Right hindlimb (tissue), 1 donor: Measurements from ENCODE around the gene ING1.
"Not testable (repeated sequence)": the region's sequence is repeated elsewhere in the genome, so short reads cannot be mapped to it uniquely, and the experiment has no call there.

Experiments used
- DNase-seq: peaks from one replicate; pipeline ENCODE4 v3.0.0-alpha.2; 2018

The ING1 gene

GRCh38 chr13:110713642-110713952 is at the start of gene ING1:
Gene ING1 (plus strand): TSS chr13:110713700. CDS start chr13:110714150, 450 bp downstream.
- DNase-seq = no peak

DNA sequence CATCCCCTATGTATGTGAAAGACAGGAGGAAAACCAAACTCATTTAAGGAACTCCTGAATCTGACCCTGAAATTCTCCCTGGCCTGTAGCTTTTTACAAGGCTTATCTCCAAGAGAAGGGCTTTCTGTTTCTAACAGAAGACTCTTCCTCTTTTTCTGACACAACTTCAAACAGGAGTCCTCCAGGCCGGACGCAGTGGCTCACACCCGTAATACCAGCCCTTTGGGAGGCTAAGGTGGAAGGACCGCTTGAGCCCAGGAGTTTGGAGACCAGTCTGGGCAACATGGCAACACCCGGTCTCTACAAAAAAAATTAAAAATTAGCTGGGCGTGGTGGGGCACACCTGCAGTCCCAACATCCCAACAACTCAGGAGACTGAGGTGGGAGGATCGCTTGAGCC is 49.5 kb upstream of the ING1 start:
- no peak for DNase-seq

- DNase-seq = no peak
These were observed 48.8 kb upstream of the ING1 start for GRCh38 chr13:110664673-110665072.

- no peak for DNase-seq
These were observed 47.8 kb upstream of the ING1 start for GRCh38 chr13:110665491-110666254.

DNA sequence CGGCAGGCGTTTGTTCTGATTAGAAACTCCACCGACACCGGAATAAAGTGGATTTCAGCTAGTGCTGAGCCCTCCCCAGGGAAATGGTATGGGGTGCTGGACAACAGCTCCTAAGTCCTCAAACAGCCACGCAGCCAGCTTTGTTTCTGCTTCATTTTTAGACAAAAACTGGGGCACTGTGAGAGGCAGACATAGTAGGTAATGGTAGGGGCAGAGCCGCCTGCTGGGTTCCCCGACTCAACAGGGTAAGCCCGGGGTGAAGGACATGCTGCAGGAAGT is 47.3 kb upstream of the ING1 start:
- DNase-seq = no peak

GRCh38 chr13:110669036-110669435 is 44.5 kb upstream of the ING1 start:
- DNase-seq = no peak

DNA sequence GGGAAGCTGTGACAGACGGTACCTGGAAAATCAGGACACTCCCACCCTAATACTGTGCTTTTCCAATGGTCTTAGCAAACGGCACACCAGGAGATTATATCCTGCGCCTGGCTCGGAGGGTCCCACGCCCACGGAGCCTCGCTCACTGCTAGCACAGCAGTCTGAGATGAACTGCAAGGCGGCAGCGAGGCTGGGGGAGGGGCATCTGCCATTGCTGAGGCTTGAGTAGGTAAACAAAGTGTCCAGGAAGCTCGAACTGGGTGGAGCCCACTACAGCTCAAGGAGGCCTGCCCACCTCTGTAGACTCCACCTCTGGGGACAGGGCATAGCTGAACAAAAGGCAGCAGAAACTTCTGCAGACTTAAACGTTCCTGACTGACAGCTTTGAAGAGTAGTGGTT is 43.7 kb upstream of the ING1 start:
- not testable (repeated sequence) for DNase-seq

DNA sequence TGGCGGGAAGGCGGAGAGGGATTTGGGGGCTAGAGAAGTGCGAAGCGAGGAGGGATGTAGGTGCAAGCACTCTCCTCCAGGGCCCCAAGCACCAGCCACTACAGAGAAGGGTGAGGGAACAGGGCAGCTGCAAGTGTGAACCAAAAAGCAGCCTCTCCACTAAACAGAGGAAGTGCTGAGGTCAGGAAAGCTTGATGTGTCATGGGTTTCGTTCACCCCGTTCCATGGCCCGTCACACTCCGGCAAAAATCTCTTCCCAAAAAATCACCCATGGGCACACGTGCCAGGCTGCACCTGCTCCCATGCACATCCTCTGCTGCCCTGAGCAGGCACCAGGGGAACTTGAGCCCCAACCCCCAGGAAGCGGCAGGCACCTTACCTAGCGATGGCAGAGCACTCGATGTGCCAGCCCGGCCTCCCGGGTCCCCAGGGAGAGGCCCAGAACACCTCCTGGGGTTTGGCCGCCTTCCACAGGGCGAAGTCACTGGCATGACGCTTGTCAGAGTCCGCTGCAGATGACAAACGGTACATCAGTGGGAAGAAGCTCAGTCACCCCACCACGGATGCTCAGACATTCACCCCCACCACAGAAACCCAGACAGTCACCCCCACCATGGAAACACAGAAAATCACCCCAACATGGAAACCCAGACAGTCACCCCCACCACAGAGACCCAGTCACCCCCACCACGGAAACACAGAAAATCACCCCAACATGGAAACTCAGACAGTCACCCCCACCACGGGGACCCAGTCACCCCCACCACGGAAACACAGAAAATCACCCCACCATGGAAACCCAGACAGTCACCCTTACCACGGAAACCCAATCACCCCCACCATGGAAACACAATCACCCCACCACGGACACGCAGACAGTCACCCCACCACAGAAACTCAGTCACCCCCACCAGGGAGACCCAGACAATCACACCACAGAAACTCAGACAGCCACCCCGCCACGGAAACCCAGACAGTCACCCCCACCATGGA is 36.6 kb upstream of the ING1 start:
- no peak for DNase-seq

- DNase-seq = no peak
These were observed 35.6 kb upstream of the ING1 start for GRCh38 chr13:110677731-110678545.

DNA sequence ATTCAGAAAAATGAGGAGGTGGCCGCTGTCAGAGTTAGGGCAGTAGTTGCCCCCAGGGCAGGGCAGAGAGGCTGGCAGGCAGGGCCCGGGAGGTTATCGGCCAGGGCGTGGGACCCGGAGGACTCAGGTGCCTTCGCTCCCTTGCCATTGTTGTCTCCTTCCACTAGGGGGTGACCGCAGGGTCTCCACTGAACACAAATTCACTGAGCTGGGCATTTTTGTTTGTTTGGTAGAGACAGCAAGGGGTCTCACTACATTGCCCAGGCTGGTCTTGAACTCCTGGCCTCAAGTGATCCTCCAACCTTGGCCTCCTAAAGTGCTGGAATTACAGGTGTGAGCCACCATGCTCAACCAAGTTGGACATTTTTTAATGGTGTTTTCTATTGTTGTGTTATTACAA is 32.6 kb upstream of the ING1 start:
- no peak for DNase-seq

DNA sequence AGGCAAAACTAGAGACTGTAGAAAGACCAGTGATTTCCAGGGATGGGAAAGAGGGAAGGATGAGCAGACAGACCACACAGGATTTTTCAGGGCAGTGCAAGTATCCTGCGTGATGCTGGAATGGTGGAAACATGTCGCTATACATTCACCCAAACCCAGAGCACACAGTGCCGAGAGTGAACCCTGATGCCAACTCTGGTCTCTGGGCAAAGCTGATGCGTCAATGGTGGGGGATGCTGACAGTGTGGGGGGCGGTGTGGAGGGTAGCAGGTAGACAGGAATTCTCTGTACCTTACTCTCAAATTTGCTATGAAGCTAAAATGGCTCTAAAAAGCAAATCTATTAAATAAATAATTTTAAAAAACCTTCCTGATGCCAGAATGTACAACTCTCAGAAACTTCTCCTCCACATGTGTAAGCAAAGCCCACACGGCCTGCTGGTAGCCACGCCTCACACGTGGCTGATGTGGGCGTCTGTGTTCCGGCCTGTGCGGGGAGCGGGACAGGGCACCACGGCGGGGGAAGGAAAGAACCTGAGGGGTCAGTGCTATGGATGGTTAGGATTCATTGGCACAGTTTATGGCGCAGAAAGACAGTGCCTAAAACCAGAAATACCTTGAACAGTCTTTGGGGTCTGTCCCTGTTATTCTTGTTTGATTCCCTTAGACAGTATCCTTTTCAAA is 31.5 kb upstream of the ING1 start:
- no peak for DNase-seq

DNA sequence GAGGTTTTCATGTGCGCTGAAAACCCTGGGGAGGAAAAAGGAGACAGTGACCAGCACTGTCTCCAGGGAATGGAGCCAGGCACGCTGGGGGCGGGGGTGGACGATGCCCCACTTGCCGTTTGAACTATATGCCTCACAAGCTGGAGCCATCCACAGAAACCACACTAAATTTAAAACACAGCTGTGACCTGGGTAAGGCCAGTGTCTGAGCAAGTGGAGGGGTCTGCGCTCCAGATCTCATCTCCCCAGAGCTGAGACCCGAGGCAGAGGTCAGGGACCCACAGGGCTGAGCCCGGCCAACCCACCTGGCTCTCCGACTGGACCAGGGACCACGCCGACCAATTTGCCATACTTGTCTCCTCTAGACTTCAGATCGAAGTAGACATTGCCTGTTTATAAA is 30.8 kb upstream of the ING1 start:
- no peak for DNase-seq

- no peak for DNase-seq
These were observed 30.2 kb upstream of the ING1 start for GRCh38 chr13:110683203-110683883.

GRCh38 chr13:110683921-110684320 is 29.6 kb upstream of the ING1 start:
- DNase-seq = no peak

- no peak for DNase-seq
These were observed 29.0 kb upstream of the ING1 start for GRCh38 chr13:110684388-110685056.

DNA sequence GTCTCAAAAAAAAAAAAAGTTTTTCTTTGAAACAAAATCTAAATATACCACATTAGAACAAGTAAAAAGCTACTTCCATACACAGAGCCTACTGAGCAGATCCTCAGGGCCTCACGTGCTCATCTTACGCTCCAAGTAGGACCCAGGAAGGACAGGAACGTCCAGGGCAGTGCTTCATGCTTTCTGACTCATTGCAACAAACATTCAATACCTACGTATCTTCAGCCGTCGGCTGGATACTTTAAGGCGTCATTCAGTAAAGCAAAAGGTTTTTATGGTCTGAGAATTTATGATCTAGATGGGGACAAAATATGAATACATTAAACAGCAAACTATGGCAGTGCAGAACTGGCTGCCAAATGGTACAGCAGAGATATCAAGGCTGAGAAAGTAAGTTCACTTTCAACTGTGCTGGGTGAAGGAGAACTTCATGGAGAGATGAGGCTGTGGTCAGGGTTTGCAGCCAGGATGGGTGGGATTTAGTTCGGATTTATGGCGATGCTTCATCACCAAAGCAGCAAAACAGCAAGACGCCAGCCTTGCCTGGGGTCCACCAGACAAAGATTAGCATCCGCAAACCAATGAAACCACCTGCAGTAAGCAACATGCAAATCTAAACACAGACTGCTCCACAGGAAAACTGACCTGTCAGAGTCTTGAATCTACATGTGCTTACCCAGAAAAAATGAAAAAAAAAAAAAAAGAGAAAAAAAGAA is 28.0 kb upstream of the ING1 start:
- no peak for DNase-seq

DNA sequence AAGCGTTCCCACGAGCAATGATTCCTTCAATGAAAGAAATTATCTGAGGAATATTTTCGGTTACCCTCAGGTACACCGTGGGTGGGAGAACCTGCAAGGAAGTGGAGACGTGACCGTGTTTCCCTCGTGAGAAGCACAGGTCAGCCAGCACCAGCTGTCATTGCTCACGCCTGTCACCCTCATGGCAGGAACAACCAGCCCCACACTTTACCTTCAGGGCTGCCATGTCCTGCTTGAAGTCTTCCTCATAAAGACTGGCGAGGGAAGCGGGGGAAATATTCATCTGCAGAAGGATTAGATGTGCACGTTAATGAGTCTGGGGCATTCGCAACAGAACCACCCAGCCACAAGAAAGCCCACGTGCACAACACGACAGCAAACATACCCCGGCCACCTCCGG is 25.8 kb upstream of the ING1 start:
- no peak for DNase-seq

DNA sequence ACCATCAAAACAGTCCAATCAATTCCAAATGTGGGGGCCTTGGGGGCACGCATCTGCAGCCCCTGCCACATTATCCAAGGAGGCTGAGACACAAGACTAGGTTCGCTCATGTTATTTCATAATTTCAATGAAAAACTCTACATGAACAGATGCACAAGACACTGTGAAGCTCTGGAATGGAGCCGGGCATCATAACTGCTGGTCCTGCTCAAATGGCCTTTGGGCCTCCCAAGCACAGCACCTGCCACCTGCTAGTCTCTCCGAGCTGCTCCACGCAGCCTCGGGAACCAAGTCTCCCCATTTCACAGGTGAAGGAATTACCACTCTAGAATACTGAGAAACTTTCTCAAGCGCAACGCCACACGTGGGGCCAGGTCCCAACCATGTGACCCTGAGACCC is 24.5 kb upstream of the ING1 start:
- DNase-seq = no peak

DNA sequence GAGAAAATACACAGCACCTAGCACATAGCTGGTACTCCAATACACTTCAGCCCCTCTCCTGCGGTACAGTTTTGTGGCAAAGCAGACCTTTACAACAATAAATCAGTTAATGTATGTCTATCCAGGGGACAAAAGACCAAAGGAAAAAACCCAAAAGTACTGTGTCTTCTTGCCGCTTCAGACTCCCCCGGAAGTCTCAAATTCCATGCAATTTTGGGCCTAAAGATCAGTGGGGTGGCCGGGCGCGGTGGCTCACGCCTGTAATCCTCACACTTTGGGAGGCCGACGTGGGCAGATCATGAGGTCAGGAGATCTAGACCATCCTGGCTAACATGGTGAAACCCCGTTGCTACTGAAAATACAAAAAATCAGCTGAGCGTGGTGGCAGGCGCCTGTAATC is 23.8 kb upstream of the ING1 start:
- no peak for DNase-seq

DNA sequence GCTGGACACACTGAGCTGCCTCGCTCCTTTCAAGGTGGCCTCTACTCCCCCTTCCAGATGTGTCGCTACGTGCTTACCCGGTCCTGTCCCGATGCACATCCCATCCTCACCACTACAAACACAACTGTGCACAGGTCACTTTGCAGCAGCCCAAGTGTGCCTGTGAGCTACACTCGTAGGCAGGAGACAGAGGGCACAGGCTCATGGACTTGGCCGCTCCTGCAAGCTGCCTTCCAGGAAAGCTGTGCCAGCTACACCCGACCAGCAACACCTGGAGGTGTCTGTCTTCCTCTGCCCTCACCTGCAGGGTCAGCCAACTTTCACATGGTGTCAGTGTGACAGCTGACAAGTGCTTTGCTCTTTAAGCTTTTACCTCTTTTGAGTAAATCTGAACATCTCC is 23.0 kb upstream of the ING1 start:
- DNase-seq = no peak

DNA sequence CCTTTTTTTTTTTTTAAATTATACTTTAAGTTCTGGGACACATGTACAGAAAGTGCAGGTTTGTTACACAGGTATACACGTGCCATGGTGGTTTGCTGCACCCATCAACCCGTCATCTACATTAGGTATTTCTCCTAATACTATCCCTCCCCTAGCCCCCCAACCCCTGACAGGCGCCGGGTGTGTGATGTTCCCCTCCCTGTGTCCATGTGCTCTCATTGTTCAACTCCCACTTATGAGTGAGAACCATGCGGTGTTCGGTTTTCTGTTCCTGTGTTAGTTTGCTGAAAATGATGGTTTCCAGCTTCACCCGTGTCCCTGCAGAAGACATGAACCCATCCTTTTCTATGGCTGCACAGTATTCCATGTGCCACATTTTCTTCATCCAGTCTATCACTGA is 17.7 kb upstream of the ING1 start:
- not testable (repeated sequence) for DNase-seq
